ENCODE results near the gene LDLR. TPM values are rescaled to one million over a fixed set of nuclear protein-coding genes. Genes with fewer than 3 reads are reported as not detected.
"Not testable (repeated sequence)": the region's sequence is repeated elsewhere in the genome, so short reads cannot be mapped to it uniquely, and the experiment has no call there.

LDLR gene
- total RNA-seq, 2 experiments from 2014 or later = 93.0 to 97.1 TPM

- no peaks in the 10 kb centered on the region for H3K27me3 Mint-ChIP-seq
- H3K36me3 Mint-ChIP-seq (ENCODE audit: low read depth) = peaks cover 21% of the 10 kb centered on the region
- CTCF ChIA-PET = interaction anchor here (0.6 to 1.0 kb wide), 4 partner anchors 18 to 1123 kb away, joined by 3 to 4 read pairs (median 3); no protein-coding TSS in a partner anchor
- peak overlapping the region; percentile 97 for H3K4me3 Mint-ChIP-seq
- peaks cover 47% of the 10 kb centered on the region for H3K4me1 Mint-ChIP-seq
- POLR2A ChIA-PET = no interaction called here
- peak overlapping the region; percentile 99 for H3K27ac Mint-ChIP-seq
- H3K9me3 Mint-ChIP-seq = no peaks in the 10 kb centered on the region
- no peak for DNase-seq
Observed at GRCh38 chr19:11087870-11088505, 1.3 kb upstream of the LDLR start.

- peaks cover 28% of the 10 kb centered on the region for H3K36me3 Mint-ChIP-seq (ENCODE audit: low read depth)
- POLR2A ChIA-PET = interaction anchor here (0.6 to 1.2 kb wide), 2 partner anchors 53 to 1469 kb away, joined by 4 to 5 read pairs; no protein-coding TSS in a partner anchor
- H3K27ac Mint-ChIP-seq = peak overlapping the region; percentile 99
- H3K9me3 Mint-ChIP-seq = no peaks in the 10 kb centered on the region
- H3K4me3 Mint-ChIP-seq = peak overlapping the region; percentile 97
- H3K4me1 Mint-ChIP-seq = peaks cover 53% of the 10 kb centered on the region
- CTCF ChIA-PET = interaction anchor here (0.6 to 1.6 kb wide), 5 partner anchors 18 to 394 kb away, joined by 3 to 4 read pairs (median 3); no protein-coding TSS in a partner anchor
- no peaks in the 10 kb centered on the region for H3K27me3 Mint-ChIP-seq
- no peak for DNase-seq
Observed at GRCh38 chr19:11088506-11089253, 583 bp upstream of the LDLR start.

GRCh38 chr19:11090014-11090263 is 676 bp downstream of the LDLR start:
- H3K9me3 Mint-ChIP-seq, H3K27me3 Mint-ChIP-seq, POLR2A ChIA-PET: not testable (repeated sequence)
- Mint-ChIP-seq H3K36me3 (ENCODE audit: low read depth) (peaks cover 39% of the 10 kb centered on the region), H3K4me1 (peaks cover 56% of the 10 kb centered on the region), H3K27ac (peak overlapping the region; percentile 99), H3K4me3 (peak overlapping the region; percentile 97)
- peak; percentile 48 for DNase-seq
- CTCF ChIA-PET = interaction anchor here (1.0 to 1.6 kb wide), 2 partner anchors 70 to 110 kb away, joined by 4 to 5 read pairs; no protein-coding TSS in a partner anchor

- no peaks in the 10 kb centered on the region for H3K27me3 Mint-ChIP-seq
- peaks cover 58% of the 10 kb centered on the region for H3K4me1 Mint-ChIP-seq
- POLR2A ChIA-PET = no interaction called here
- peak overlapping the region; percentile 99 for H3K27ac Mint-ChIP-seq
- H3K36me3 Mint-ChIP-seq (ENCODE audit: low read depth) = peaks cover 43% of the 10 kb centered on the region
- DNase-seq = peak; percentile 99
- peak overlapping the region; percentile 97 for H3K4me3 Mint-ChIP-seq
- CTCF ChIA-PET = interaction anchor here (0.7 to 1.6 kb wide), 3 partner anchors 70 to 111 kb away, joined by 3 to 5 read pairs (median 4); no protein-coding TSS in a partner anchor
- H3K9me3 Mint-ChIP-seq = no peaks in the 10 kb centered on the region
Observed at GRCh38 chr19:11090264-11090996, 1.2 kb downstream of the LDLR start.

- peak overlapping the region; percentile 97 for H3K4me3 Mint-ChIP-seq
- ChIA-PET POLR2A (no interaction called here), CTCF (interaction anchor here (0.7 to 1.7 kb wide), 3 partner anchors 35 to 102 kb away, joined by 3 to 5 read pairs (median 5); no protein-coding TSS in a partner anchor)
- H3K36me3 Mint-ChIP-seq (ENCODE audit: low read depth) = peaks cover 50% of the 10 kb centered on the region
- no peak for DNase-seq
- peak overlapping the region; percentile 99 for H3K27ac Mint-ChIP-seq
- H3K27me3 Mint-ChIP-seq = no peaks in the 10 kb centered on the region
- H3K4me1 Mint-ChIP-seq = peaks cover 62% of the 10 kb centered on the region
- no peaks in the 10 kb centered on the region for H3K9me3 Mint-ChIP-seq
Observed at GRCh38 chr19:11090997-11091702, 1.9 kb downstream of the LDLR start.

GRCh38 chr19:11091703-11092153 is 2.5 kb downstream of the LDLR start:
- peaks cover 56% of the 10 kb centered on the region for H3K36me3 Mint-ChIP-seq (ENCODE audit: low read depth)
- H3K4me1 Mint-ChIP-seq = peaks cover 68% of the 10 kb centered on the region
- H3K27me3 Mint-ChIP-seq = no peaks in the 10 kb centered on the region
- DNase-seq = peak; percentile 64
- ChIA-PET CTCF (interaction anchor here (1.7 kb wide), 1 partner anchor 34 kb away, joined by 5 read pairs; no protein-coding TSS in a partner anchor), POLR2A (no interaction called here)
- peak overlapping the region; percentile 99 for H3K27ac Mint-ChIP-seq
- peaks cover 2% of the 10 kb centered on the region for H3K9me3 Mint-ChIP-seq
- peak overlapping the region; percentile 97 for H3K4me3 Mint-ChIP-seq

- H3K4me1 Mint-ChIP-seq = peaks cover 67% of the 10 kb centered on the region
- no peaks in the 10 kb centered on the region for H3K27me3 Mint-ChIP-seq
- POLR2A ChIA-PET = no interaction called here
- peaks cover 2% of the 10 kb centered on the region for H3K9me3 Mint-ChIP-seq
- peak overlapping the region; percentile 86 for H3K27ac Mint-ChIP-seq
- H3K36me3 Mint-ChIP-seq (ENCODE audit: low read depth) = peaks cover 58% of the 10 kb centered on the region
- CTCF ChIA-PET = interaction anchor here (0.7 to 1.7 kb wide), 3 partner anchors 8 to 303 kb away, joined by 3 to 5 read pairs (median 4); no protein-coding TSS in a partner anchor
- H3K4me3 Mint-ChIP-seq = peak overlapping the region; percentile 65
- peak; percentile 50 for DNase-seq
Observed at GRCh38 chr19:11092181-11092538, 2.9 kb downstream of the LDLR start.

- Mint-ChIP-seq H3K4me3 (peak overlapping the region; percentile 65), H3K36me3 (ENCODE audit: low read depth) (peaks cover 68% of the 10 kb centered on the region), H3K27ac (peak overlapping the region; percentile 86), H3K27me3 (no peaks in the 10 kb centered on the region), H3K4me1 (peaks cover 60% of the 10 kb centered on the region), H3K9me3 (peaks cover 2% of the 10 kb centered on the region)
- no peak for DNase-seq
- CTCF ChIA-PET = interaction anchor here (0.6 to 0.9 kb wide), 5 partner anchors 9 to 58 kb away, joined by 3 to 4 read pairs (median 3); no protein-coding TSS in a partner anchor
- POLR2A ChIA-PET = no interaction called here
Observed at GRCh38 chr19:11093689-11094238, 4.5 kb downstream of the LDLR start.

GRCh38 chr19:11094520-11094894 is 5.2 kb downstream of the LDLR start:
- no peak for DNase-seq
- Mint-ChIP-seq H3K27me3 (no peaks in the 10 kb centered on the region), H3K4me1 (peaks cover 59% of the 10 kb centered on the region), H3K9me3 (peaks cover 2% of the 10 kb centered on the region), H3K4me3 (peak overlapping the region; percentile 62), H3K36me3 (ENCODE audit: low read depth) (peaks cover 75% of the 10 kb centered on the region), H3K27ac (peak overlapping the region; percentile 95)
- POLR2A ChIA-PET = no interaction called here
- CTCF ChIA-PET = interaction anchor here (0.7 to 1.4 kb wide), 5 partner anchors 32 to 450 kb away, joined by 3 to 4 read pairs (median 3); no protein-coding TSS in a partner anchor

GRCh38 chr19:11096210-11096841 is 7.1 kb downstream of the LDLR start:
- H3K27me3 Mint-ChIP-seq = no peaks in the 10 kb centered on the region
- ChIA-PET CTCF (interaction anchor here (1.3 to 2.3 kb wide), 2 partner anchors 13 to 61 kb away, joined by 3 to 6 read pairs; no protein-coding TSS in a partner anchor), POLR2A (interaction anchor here (0.5 kb wide), 1 partner anchor 16 kb away, joined by 3 read pairs; no protein-coding TSS in a partner anchor)
- H3K27ac Mint-ChIP-seq = peak overlapping the region; percentile 95
- H3K4me3 Mint-ChIP-seq = peak overlapping the region; percentile 62
- H3K4me1 Mint-ChIP-seq = peaks cover 66% of the 10 kb centered on the region
- H3K9me3 Mint-ChIP-seq = peaks cover 2% of the 10 kb centered on the region
- H3K36me3 Mint-ChIP-seq (ENCODE audit: low read depth) = peaks cover 84% of the 10 kb centered on the region
- DNase-seq = peak; percentile 36

GRCh38 chr19:11097367-11097766 is 8.1 kb downstream of the LDLR start:
- Mint-ChIP-seq H3K27ac (peak overlapping the region; percentile 36), H3K36me3 (ENCODE audit: low read depth) (peaks cover 79% of the 10 kb centered on the region), H3K4me1 (peaks cover 58% of the 10 kb centered on the region)
- H3K27me3 Mint-ChIP-seq, POLR2A ChIA-PET, H3K9me3 Mint-ChIP-seq, DNase-seq, H3K4me3 Mint-ChIP-seq: not testable (repeated sequence)
- CTCF ChIA-PET = interaction anchor here (0.7 to 2.3 kb wide), 3 partner anchors 62 to 229 kb away, joined by 3 to 6 read pairs (median 3); no protein-coding TSS in a partner anchor
